Glutamatergic neuron (in vitro differentiated cells): ENCODE data around the gene ZNF334. TPM values are rescaled to one million over a fixed set of nuclear protein-coding genes. Genes with fewer than 3 reads are reported as not detected.

Source experiments
- DNase-seq: peaks from one replicate; pipeline ENCODE4 v3.0.0; 2022
- H3K27ac Mint-ChIP-seq: one replicate; pipeline ENCODE4 v1.8.0; 2020; ENCODE audit warnings: mild to moderate bottlenecking, mixed read lengths, inconsistent platforms; ENCODE audit not compliant: unreplicated experiment
- H3K27me3 Mint-ChIP-seq: one replicate; pipeline ENCODE4 v1.8.0; 2020; ENCODE audit warnings: mild to moderate bottlenecking, moderate library complexity, mixed read lengths, inconsistent platforms; ENCODE audit not compliant: unreplicated experiment
- H3K36me3 Mint-ChIP-seq: one replicate; pipeline ENCODE4 v1.8.0; 2020; ENCODE audit warnings: mild to moderate bottlenecking, mixed read lengths, inconsistent platforms; ENCODE audit not compliant: unreplicated experiment
- H3K4me1 Mint-ChIP-seq: one replicate; pipeline ENCODE4 v1.8.0; 2020; ENCODE audit warnings: mild to moderate bottlenecking, low read depth, mixed read lengths, inconsistent platforms; ENCODE audit not compliant: unreplicated experiment
- H3K4me3 Mint-ChIP-seq: one replicate; pipeline ENCODE4 v1.8.0; 2020; ENCODE audit warnings: mild to moderate bottlenecking, mixed read lengths, inconsistent platforms; ENCODE audit not compliant: unreplicated experiment
- H3K9me3 Mint-ChIP-seq: one replicate; pipeline ENCODE4 v1.8.0; 2020; ENCODE audit warnings: mild to moderate bottlenecking, moderate library complexity, mixed read lengths, inconsistent platforms; ENCODE audit not compliant: unreplicated experiment
- CTCF ChIP-seq: fragments of 200-600 bp; sonication (generic); IDR thresholded peaks from one replicate; pipeline ENCODE4 v1.5.0; 2021; ENCODE audit not compliant: partially characterized antibody, unreplicated experiment
- total RNA-seq: library from RNA; stranded (reverse); fragmentation: NEBNext Ultra II Directional; extraction: Animal tissue kit (Norgen Biotek cat#: 25700); gene quantifications from one replicate; pipeline ENCODE4 v1.2.1, GENCODE V29; 2021; ENCODE audit not compliant: unreplicated experiment

The ZNF334 gene
- total RNA-seq, 1 donor from 2014 or later, result 32.9 TPM

- no peak for TF ChIP-seq CTCF
- H3K4me1 Mint-ChIP-seq, result no peaks in the 10 kb centered on the region
- peaks cover 2% of the 10 kb centered on the region for H3K27me3 Mint-ChIP-seq
- no peak overlapping the region for H3K27ac Mint-ChIP-seq
- no peak overlapping the region for H3K4me3 Mint-ChIP-seq
- H3K9me3 Mint-ChIP-seq, result no peaks in the 10 kb centered on the region
- H3K36me3 Mint-ChIP-seq, result no peaks in the 10 kb centered on the region
- no peak for DNase-seq
Measured at GRCh38 chr20:46549188-46549972, 36.0 kb upstream of the ZNF334 start.

- no peaks in the 10 kb centered on the region for H3K36me3 Mint-ChIP-seq
Measured at GRCh38 chr20:46548688-46549087, 35.3 kb upstream of the ZNF334 start.

GRCh38 chr20:46547995-46548394 is 34.6 kb upstream of the ZNF334 start:
- Mint-ChIP-seq H3K4me1 (no peaks in the 10 kb centered on the region), H3K9me3 (no peaks in the 10 kb centered on the region), H3K4me3 (no peak overlapping the region)

More at GRCh38 chr20:46548688-46549087, 35.3 kb upstream of the ZNF334 start:
- no peak for TF ChIP-seq CTCF
- no peak for DNase-seq
- H3K4me3 Mint-ChIP-seq, result no peak overlapping the region
- no peak overlapping the region for H3K27ac Mint-ChIP-seq
- no peaks in the 10 kb centered on the region for H3K9me3 Mint-ChIP-seq
- no peaks in the 10 kb centered on the region for H3K4me1 Mint-ChIP-seq
- peaks cover 2% of the 10 kb centered on the region for H3K27me3 Mint-ChIP-seq

GRCh38 chr20:46546936-46547335 is 33.6 kb upstream of the ZNF334 start:
- no peak for TF ChIP-seq CTCF
- H3K4me3 Mint-ChIP-seq, result no peak overlapping the region
- H3K27ac Mint-ChIP-seq, result no peak overlapping the region
- no peaks in the 10 kb centered on the region for H3K9me3 Mint-ChIP-seq
- no peaks in the 10 kb centered on the region for H3K4me1 Mint-ChIP-seq
- peaks cover 4% of the 10 kb centered on the region for H3K27me3 Mint-ChIP-seq
- DNase-seq, result no peak
- no peaks in the 10 kb centered on the region for H3K36me3 Mint-ChIP-seq

More at GRCh38 chr20:46547995-46548394, 34.6 kb upstream of the ZNF334 start:
- no peak for TF ChIP-seq CTCF
- no peaks in the 10 kb centered on the region for H3K36me3 Mint-ChIP-seq
- H3K27ac Mint-ChIP-seq, result no peak overlapping the region
- no peak for DNase-seq
- H3K27me3 Mint-ChIP-seq, result peaks cover 4% of the 10 kb centered on the region

- H3K4me3 Mint-ChIP-seq, result no peak overlapping the region
- no peak for DNase-seq
- no peaks in the 10 kb centered on the region for H3K4me1 Mint-ChIP-seq
- no peak for TF ChIP-seq CTCF
- no peaks in the 10 kb centered on the region for H3K36me3 Mint-ChIP-seq
- no peak overlapping the region for H3K27ac Mint-ChIP-seq
- H3K9me3 Mint-ChIP-seq, result no peaks in the 10 kb centered on the region
- peaks cover 4% of the 10 kb centered on the region for H3K27me3 Mint-ChIP-seq
Measured at GRCh38 chr20:46546298-46546697, 32.9 kb upstream of the ZNF334 start.
